Activated T-cell treated with anti-CD3 and anti-CD28 coated beads, Interleukin-2, amount 50 U/mL, for 72 hours (primary cell): ENCODE data around the gene USP4. TPM values are rescaled to one million over a fixed set of nuclear protein-coding genes. Genes with fewer than 3 reads are reported as not detected.
A peak's percentile ranks its signal among the peaks of the same experiment; 100 is the strongest.

Experiments used
- ATAC-seq, 2 donors: fragments of 150-1000 bp; cut with Tn5 transposase; replicated peaks in 1 of 2; 2 replicates each; pipeline ENCODE4 v1.10.0; 2021; ENCODE audit warnings: moderate library complexity in 2 of 2, mild to moderate bottlenecking in 1 of 2
- DNase-seq, 2 donors: peaks; one replicate each; pipeline ENCODE4 v3.0.0; 2021 to 2022; ENCODE audit warnings: mixed read lengths in 1 of 2
- H3K27ac Mint-ChIP-seq: one replicate; pipeline ENCODE4 v1.8.0; 2022; ENCODE audit warnings: mild to moderate bottlenecking, moderate library complexity, mixed read lengths
- H3K27me3 Mint-ChIP-seq: one replicate; pipeline ENCODE4 v1.8.0; 2022; ENCODE audit warnings: low read depth, mixed read lengths
- H3K36me3 Mint-ChIP-seq, 2 donors: one replicate each; pipeline ENCODE4 v1.8.0; 2022; ENCODE audit warnings: mixed read lengths in 2 of 2, mild to moderate bottlenecking in 1 of 2; ENCODE audit not compliant: insufficient read depth in 2 of 2
- H3K4me1 Mint-ChIP-seq: one replicate; pipeline ENCODE4 v1.8.0; 2022; ENCODE audit warnings: low read depth, mixed read lengths
- H3K4me3 Mint-ChIP-seq, 2 donors: one replicate each; pipeline ENCODE4 v1.8.0; 2022; ENCODE audit warnings: mild to moderate bottlenecking in 2 of 2, mixed read lengths in 2 of 2, moderate library complexity in 2 of 2
- H3K9me3 Mint-ChIP-seq, 2 donors: one replicate each; pipeline ENCODE4 v1.8.0; 2022; ENCODE audit warnings: mixed read lengths in 2 of 2
- total RNA-seq, 2 donors: library from RNA; stranded (reverse); gene quantifications; one replicate each; pipeline ENCODE4 v1.2.3, GENCODE V29; 2022

The USP4 gene
- total RNA-seq, 2 donors from 2014 or later: 70.2 to 76.5 TPM

DNA sequence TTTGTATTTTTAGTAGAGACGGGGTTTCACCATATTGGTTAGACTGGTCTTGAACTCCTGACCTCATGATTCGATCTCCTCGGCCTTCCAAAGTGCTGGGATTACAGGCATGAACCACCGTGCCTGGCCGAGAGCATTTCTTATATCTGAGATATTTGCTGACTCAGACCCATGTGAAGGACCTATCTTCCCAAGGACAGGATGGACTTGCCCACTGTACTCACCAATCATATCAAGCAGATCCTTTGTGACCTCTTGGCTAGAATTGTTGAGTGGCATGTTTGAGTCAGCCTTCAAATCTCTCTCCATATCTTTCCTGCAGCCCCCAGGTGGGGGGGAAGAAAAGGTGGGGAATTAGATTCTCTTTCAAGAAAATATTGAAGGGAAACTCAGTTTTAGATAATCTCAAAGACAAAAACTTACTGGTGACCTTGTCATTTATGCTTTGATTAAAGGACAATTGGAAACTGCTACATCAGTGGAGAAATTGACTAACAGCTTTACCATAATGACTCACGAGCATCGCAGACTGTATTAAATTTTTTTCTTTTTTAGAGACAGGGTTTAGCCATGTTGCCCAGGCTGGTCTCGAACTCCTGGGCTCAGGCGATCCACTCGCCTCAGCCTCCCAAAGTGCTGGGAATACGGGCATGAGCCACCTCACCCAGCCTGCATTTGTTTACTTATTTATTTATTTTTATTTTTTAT is 65.9 kb downstream of the USP4 start:
- no peaks in the 10 kb centered on the region for H3K9me3 Mint-ChIP-seq
- DNase-seq (no peak), ATAC-seq (peak in 1 of 2 donors; percentile 17)
- no peak overlapping the region for H3K27ac Mint-ChIP-seq
- peaks cover 2% of the 10 kb centered on the region in 2 donors for H3K36me3 Mint-ChIP-seq
- no peak overlapping the region for H3K4me3 Mint-ChIP-seq
- H3K27me3 Mint-ChIP-seq: no peaks in the 10 kb centered on the region
- H3K4me1 Mint-ChIP-seq: peaks cover 33% of the 10 kb centered on the region

DNA sequence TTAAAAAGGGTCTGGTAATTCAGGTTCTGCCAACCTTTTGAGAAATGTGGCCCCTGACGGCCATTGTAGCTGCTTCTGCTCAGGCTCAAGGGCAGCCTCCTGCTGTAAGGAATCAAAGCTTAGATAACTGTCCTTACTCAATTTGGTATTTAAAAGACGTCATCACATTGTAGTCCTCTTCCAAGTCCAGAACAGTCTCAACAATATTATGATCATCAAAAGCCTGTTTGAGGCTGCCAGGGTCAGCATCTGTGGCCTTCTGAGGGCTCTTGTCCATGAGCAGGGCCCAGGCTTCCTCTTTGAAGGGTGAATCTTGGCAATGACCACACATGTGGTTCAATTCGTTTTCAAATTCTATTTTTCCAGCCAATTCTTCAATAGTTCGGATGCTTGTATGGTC is 68.8 kb downstream of the USP4 start:
- no peak overlapping the region for H3K27ac Mint-ChIP-seq
- H3K4me1 Mint-ChIP-seq: peaks cover 11% of the 10 kb centered on the region
- no peaks in the 10 kb centered on the region for H3K9me3 Mint-ChIP-seq
- ATAC-seq (no peak), DNase-seq (no peak)
- no peaks in the 10 kb centered on the region for H3K27me3 Mint-ChIP-seq
- no peak overlapping the region for H3K4me3 Mint-ChIP-seq
- peaks cover 2% of the 10 kb centered on the region in 2 donors for H3K36me3 Mint-ChIP-seq

DNA sequence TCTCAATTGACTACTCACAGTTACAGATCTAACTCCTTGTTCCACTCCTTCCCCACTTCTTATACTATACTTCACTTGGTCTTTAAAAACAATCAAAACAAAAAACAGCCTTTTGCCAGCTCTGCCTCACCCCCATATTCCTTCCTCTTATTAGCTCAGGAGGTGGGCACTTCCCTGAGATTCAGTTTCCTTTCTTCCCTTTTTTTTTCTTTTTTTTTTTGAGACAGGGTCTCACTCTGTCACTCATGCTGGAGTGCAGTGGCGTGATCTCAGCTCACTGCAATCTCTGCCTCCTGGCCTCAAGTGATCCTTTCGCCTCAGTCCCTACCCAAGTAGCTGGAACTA is 69.7 kb downstream of the USP4 start:
- DNase-seq (no peak), ATAC-seq (no peak)
- Mint-ChIP-seq H3K4me3 (no peak overlapping the region), H3K36me3 (peaks cover 2% of the 10 kb centered on the region in 2 donors), H3K27me3 (no peaks in the 10 kb centered on the region), H3K9me3 (no peaks in the 10 kb centered on the region), H3K27ac (no peak overlapping the region), H3K4me1 (peaks cover 4% of the 10 kb centered on the region)

DNA sequence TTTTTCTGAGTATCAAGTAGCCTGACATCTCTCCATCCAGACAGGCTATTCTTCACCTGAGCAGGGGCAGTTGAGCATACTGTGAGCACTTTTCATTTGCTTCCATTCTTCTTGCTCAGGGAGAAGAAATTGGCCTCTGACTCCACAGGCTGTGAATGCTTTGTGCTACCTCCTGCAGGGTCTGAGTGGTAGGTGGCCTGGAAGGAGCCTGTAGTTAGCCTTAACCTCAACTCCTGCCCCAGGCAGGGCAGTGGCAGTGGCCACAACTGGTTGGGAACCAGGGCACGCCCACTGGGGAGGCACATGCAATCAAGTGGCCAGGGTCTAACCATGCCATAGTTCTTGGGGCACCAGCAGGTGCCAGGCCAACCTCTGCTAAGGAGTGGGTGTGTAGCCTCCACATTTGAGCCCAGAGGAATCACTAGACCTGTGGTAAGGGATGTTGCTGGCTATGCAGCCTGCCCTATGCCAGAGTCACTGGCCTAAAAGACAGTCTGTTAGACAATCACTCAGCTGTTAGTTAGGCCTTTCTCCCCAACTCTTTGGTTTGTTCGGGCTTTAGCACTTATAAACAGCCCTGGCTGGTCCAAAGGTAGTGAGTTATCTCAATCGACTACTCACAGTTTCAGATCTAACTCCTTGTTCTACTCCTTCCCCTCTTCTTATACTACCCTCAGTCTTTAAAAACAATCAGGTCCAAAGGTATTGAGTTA is 70.3 kb downstream of the USP4 start:
- peak in 1 of 2 donors; percentile 12 for ATAC-seq
- Mint-ChIP-seq H3K36me3 (peaks cover 2% of the 10 kb centered on the region in 2 donors), H3K27me3 (no peaks in the 10 kb centered on the region), H3K9me3 (no peaks in the 10 kb centered on the region), H3K4me3 (no peak overlapping the region), H3K27ac (no peak overlapping the region), H3K4me1 (no peaks in the 10 kb centered on the region)
- DNase-seq: no peak

DNA sequence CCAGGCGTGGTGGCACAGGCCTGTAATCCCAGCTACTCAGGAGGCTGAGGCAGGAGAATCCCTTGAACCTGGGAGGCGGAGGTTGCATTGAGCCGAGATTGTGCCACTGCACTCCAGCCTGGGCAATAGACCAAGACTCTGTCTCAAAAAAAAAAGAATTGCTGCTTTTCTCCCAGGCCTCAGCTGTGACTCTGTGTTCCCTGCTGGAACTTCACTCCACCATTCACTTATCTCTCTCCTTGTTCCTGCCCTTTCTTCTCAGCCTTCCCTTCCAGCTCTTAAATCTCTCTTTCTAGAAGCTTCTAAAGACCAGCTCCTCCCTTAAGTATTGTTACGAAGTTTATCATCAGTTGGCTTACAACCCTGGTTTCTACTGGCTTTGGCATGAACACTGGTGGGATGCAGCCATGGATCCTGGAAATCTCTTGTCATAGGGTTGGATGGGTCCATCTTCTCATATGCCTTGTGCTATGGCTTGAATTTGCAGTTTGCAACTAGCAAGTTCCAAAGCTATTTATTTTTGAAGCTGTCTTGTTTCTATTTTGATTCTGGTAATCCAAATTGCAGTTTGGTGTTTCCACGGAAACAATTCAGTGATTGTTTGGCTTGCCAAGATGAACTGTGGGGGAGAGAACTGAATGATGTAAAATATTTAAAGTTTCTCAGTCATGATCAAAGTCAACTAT is 73.3 kb downstream of the USP4 start:
- H3K9me3 Mint-ChIP-seq: no peaks in the 10 kb centered on the region
- no peak overlapping the region for H3K4me3 Mint-ChIP-seq
- no peaks in the 10 kb centered on the region for H3K36me3 Mint-ChIP-seq
- H3K27ac Mint-ChIP-seq: no peak overlapping the region
- ATAC-seq (no peak), DNase-seq (no peak)
- peaks cover 3% of the 10 kb centered on the region for H3K4me1 Mint-ChIP-seq
- no peaks in the 10 kb centered on the region for H3K27me3 Mint-ChIP-seq

DNA sequence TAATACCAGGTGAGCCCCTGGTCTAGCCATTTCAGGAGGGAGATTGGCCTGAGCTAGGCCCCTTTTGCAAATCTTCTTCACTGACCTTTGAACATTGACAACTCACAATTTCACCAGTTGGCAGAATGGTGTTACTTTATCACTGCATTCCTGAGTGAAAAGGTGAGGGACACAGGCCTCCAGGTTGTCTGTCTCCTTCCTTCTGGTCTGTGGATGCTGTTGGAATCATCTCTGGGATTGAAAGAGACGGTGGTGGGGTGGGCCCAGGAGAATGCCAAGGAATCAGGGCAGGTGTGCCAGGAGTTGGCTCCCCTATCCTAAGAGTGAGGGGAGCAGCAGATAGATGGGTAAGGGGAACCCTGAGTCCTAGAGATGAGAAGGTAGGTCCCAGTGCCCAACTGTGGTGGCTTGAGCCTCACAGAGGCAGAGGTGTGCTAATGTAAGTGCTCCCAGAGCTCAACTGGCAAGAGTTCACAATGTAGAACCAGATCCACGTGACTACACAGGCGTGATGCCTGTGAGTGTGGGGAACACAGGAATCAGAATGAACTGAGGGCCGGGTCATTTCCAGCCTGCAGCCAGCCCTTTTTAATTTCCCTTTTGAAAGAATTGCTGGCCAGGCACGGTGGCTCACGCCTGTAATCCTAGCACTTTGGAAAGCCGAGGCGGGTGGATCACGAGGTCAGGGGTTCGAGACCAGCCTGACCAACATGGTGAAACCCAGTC is 74.0 kb downstream of the USP4 start:
- Mint-ChIP-seq H3K4me1 (peaks cover 10% of the 10 kb centered on the region), H3K4me3 (no peak overlapping the region), H3K36me3 (no peaks in the 10 kb centered on the region), H3K27me3 (no peaks in the 10 kb centered on the region), H3K9me3 (no peaks in the 10 kb centered on the region), H3K27ac (no peak overlapping the region)
- ATAC-seq: no peak
- no peak for DNase-seq

DNA sequence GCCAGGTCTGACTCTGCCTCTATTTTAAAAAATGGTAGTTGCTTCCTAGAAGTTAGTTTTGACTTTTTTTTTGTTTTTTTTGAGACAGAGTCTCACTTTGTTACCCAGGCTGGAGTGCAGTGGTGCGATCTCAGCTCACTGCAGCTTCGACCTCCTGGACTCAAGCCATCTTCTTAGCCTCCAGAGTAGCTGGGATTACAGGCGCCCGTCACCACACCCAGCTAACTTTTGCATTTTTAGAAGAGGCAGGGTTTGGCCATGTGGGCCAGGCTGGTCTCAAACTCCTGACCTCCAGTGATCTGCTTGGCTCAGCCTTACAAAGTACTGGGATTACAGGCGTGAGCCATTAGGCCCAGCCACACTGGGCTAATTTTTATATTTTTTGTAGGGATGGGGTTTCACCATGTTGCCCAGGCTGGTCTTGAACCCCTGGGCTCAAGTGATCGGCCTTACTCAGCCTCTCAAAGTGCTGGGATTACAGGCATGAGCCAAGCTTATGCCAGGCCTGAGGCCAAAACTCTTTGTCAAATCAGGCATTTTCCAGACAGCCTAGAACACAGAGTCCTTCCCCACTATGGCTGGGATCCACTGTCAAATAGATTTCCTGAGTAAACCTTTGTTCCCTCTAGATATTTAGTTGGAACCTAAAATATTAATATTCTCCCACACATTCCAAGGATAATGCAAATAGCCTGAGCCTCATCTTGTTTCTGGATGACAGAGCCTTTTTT is 76.5 kb downstream of the USP4 start:
- H3K36me3 Mint-ChIP-seq: no peaks in the 10 kb centered on the region
- no peak overlapping the region for H3K4me3 Mint-ChIP-seq
- peaks cover 14% of the 10 kb centered on the region for H3K4me1 Mint-ChIP-seq
- DNase-seq (no peak), ATAC-seq (no peak)
- no peaks in the 10 kb centered on the region for H3K27me3 Mint-ChIP-seq
- H3K27ac Mint-ChIP-seq: no peak overlapping the region
- H3K9me3 Mint-ChIP-seq: no peaks in the 10 kb centered on the region

DNA sequence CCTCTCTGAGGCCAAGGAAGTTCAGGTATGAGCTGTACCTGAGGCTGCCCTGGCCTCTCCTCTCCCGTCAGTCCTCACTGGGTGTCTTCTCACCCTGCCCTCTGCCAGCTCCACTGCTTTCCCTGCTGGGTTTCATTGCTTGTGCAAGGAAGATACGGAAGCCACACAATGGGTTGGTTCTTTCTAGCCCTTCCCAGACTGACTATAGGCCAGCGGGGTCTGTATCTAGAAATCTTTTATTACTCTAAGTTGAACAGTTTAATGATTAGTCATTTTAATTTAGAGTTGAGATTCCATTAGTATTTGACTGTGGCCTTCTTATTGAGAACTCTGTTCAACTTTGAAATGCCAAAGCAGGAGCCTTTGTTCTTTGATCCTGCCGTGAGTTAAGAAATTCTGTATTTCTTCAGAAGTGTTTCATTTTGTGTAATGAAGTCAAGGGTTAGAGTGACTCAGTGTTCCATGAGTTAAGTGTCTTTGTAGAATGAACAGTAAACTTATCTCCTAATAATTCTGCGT is 79.0 kb downstream of the USP4 start:
- ATAC-seq (peak; percentile 54 to 55), DNase-seq (no peak)
- peak overlapping the region in 1 of 2 donors; percentile 27 for H3K4me3 Mint-ChIP-seq
- H3K36me3 Mint-ChIP-seq: no peaks in the 10 kb centered on the region
- H3K27ac Mint-ChIP-seq: no peak overlapping the region
- H3K4me1 Mint-ChIP-seq: peaks cover 14% of the 10 kb centered on the region
- no peaks in the 10 kb centered on the region for H3K9me3 Mint-ChIP-seq
- no peaks in the 10 kb centered on the region for H3K27me3 Mint-ChIP-seq

DNA sequence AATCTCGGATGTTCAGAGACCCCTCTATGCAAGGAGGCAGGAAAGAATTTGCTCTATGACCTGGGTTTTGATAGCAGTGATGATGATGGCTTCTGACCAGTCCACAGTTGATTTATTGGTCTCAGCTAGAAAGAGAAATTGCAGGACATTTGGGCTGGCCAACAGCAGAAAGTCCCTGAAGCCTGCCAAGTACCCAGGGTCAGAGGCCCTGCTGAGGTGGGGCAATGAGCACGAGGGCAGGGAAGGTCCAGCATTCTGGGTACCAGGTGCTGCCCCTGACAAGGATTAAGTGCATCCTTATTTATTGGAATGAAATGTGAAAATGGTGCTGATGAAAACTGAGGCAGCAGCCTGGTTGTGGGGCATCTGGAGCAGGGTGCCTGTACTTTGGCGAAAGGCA is 82.7 kb downstream of the USP4 start:
- H3K9me3 Mint-ChIP-seq: no peaks in the 10 kb centered on the region
- DNase-seq (no peak), ATAC-seq (no peak)
- no peak overlapping the region for H3K4me3 Mint-ChIP-seq
- no peaks in the 10 kb centered on the region for H3K36me3 Mint-ChIP-seq
- no peak overlapping the region for H3K27ac Mint-ChIP-seq
- peaks cover 14% of the 10 kb centered on the region for H3K4me1 Mint-ChIP-seq
- H3K27me3 Mint-ChIP-seq: no peaks in the 10 kb centered on the region

DNA sequence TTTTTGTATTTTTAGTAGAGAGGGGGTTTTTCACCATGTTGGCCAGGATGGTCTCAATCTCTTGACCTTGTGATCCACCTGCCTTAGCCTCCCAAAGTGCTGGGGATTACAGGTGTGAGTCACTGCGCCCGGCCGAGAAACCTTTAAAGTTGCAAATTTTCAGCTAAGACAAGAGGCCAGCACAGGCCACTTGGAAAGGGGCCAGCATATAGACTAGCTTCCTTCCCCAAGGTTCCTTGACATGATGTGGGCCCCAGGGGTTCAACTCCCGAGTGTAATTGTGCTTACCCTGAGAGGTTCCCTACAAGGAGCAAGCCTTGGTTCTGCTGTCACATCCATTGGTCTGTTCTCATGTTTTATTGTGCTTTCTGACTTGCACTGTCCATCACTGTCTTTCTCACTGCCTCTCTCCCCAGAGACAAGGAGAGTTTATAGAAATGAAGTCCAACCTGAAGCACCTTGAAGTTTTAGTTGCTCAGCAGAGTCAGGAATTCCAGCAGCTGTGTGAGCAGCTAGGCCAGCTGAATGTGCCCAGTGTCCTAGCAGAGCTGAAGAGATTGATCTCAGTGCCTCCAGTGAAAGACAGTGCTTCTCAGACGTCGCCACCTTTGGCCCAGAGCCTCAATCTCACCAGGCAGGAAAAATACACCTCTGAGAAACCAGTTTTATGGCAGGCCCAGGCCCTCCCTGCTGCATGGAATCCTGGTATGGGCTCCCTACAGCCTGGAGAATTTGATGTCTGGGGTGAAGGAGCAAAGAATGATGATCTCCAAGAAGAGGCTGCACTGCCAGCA is 83.9 kb downstream of the USP4 start:
- Mint-ChIP-seq H3K36me3 (no peaks in the 10 kb centered on the region), H3K4me3 (no peak overlapping the region), H3K27me3 (no peaks in the 10 kb centered on the region), H3K4me1 (peaks cover 6% of the 10 kb centered on the region), H3K9me3 (no peaks in the 10 kb centered on the region), H3K27ac (no peak overlapping the region)
- no peak for DNase-seq
- no peak for ATAC-seq

DNA sequence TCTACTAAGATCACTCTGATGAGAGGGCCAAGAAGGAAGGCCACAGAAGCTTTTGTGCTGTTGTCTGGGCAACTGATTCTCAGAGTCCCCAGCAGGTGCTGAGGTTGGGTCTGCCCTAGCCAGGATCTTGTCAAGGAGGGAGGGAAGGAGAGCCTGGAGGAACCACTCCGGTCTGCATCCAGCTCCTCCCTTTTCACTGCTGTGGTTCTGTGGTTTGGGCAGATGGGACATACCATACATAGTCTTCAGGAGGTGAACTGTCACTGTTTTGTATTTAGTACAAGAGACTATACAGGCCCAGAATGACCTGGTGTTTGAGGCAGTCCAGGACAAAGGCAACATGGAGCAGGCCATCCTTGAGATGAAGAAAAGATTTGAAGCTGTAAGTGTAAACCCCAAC is 84.7 kb downstream of the USP4 start:
- no peak overlapping the region for H3K27ac Mint-ChIP-seq
- no peaks in the 10 kb centered on the region for H3K4me1 Mint-ChIP-seq
- H3K4me3 Mint-ChIP-seq: no peak overlapping the region
- H3K36me3 Mint-ChIP-seq: no peaks in the 10 kb centered on the region
- DNase-seq (no peak), ATAC-seq (no peak)
- H3K27me3 Mint-ChIP-seq: no peaks in the 10 kb centered on the region
- no peaks in the 10 kb centered on the region for H3K9me3 Mint-ChIP-seq

DNA sequence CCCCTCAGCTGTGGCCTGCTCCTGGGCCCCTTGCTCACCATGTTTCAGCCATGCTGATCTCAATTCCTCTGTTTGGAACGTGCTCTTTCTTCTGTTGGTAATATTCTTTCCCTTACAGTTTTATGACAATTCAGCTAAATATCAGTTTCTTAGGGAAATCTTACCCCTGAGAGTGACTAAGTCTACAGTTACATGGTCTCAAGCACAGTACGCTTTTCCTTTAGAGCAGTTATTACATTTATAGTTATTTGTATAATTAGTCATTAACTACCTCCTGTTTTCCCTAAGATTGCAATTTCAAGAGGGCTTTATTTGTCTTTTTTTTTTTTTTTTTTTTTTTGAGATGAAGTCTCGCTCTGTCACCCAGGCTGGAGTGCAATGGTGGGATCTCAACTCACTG is 86.3 kb downstream of the USP4 start:
- no peaks in the 10 kb centered on the region for H3K4me1 Mint-ChIP-seq
- H3K27me3 Mint-ChIP-seq: no peaks in the 10 kb centered on the region
- no peak overlapping the region for H3K4me3 Mint-ChIP-seq
- no peaks in the 10 kb centered on the region for H3K9me3 Mint-ChIP-seq
- DNase-seq (no peak), ATAC-seq (no peak)
- no peak overlapping the region for H3K27ac Mint-ChIP-seq
- no peaks in the 10 kb centered on the region for H3K36me3 Mint-ChIP-seq
